Neural cell (in vitro differentiated cells): ENCODE measurements around the gene SF3B1.

ENCODE experiments used
- CTCF ChIP-seq: fragments of 450-650 bp; IDR thresholded peaks from 2 replicates; pipeline ENCODE4 v1.5.1; 2014; ENCODE audit warnings: antibody characterized with exemption, mild to moderate bottlenecking, moderate library complexity; ENCODE audit not compliant: poor library complexity, severe bottlenecking
- EP300 ChIP-seq: fragments of 450-650 bp; conservative IDR thresholded peaks from 2 replicates; pipeline ENCODE4 v1.6.1; 2014; ENCODE audit warnings: antibody characterized with exemption, mild to moderate bottlenecking, moderate library complexity; ENCODE audit not compliant: poor library complexity, severe bottlenecking
- MXI1 ChIP-seq: fragments of 450-650 bp; conservative IDR thresholded peaks from 2 replicates; pipeline ENCODE4 v1.6.1; 2014; ENCODE audit warnings: antibody characterized with exemption, mild to moderate bottlenecking; ENCODE audit not compliant: poor library complexity, severe bottlenecking
- POLR2AphosphoS5 ChIP-seq: IDR thresholded peaks from 2 replicates; pipeline ENCODE4 v1.6.1; 2012
- RAD21 ChIP-seq: fragments of 450-650 bp; conservative IDR thresholded peaks from 2 replicates; pipeline ENCODE4 v1.6.1; 2014; ENCODE audit warnings: antibody characterized with exemption, mild to moderate bottlenecking, moderate library complexity
- SMC3 ChIP-seq: fragments of 450-650 bp; conservative IDR thresholded peaks from 2 replicates; pipeline ENCODE4 v1.6.1; 2014; ENCODE audit warnings: antibody characterized with exemption, mild to moderate bottlenecking, moderate library complexity; ENCODE audit not compliant: poor library complexity
- TAF1 ChIP-seq: IDR thresholded peaks from 2 replicates; pipeline ENCODE4 v1.6.1; 2012; ENCODE audit warnings: low read depth

DNA sequence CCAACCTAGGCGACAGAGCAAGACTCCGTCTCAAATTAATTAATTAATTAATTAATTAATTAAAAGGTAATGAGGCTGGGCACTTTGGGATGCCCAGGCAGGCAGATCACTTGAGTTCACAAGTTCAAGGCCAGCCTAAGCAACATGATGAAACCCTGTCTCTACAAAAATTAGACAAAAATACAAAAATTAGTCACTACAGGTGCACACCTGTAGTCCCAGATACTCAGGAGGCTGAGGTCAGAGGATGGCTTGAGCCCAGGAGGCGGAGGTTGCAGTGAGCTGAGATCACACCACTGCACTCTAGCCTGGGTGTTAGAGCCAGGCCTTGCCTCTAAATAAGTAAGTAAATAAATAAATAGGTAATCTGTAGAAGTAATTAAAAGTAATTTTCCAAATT is 6.8 kb downstream of the SF3B1 start:
- TF ChIP-seq POLR2AphosphoS5 = no peak
- no peak for TF ChIP-seq MXI1
- no peak for TF ChIP-seq TAF1
- no peak for TF ChIP-seq CTCF
- no peak for TF ChIP-seq EP300
- TF ChIP-seq RAD21 = no peak
- TF ChIP-seq SMC3 = no peak
